Endothelial cell of umbilical vein (primary cell): ENCODE results near the gene B4GALT5.

ENCODE experiments used
- EZH2 ChIP-seq: IDR thresholded peaks from 2 replicates; pipeline ENCODE4 v1.6.1; 2012; ENCODE audit warnings: borderline replicate concordance, low read depth, mild to moderate bottlenecking, moderate library complexity, low read length, inconsistent platforms; ENCODE audit not compliant: severe bottlenecking
- JUN ChIP-seq: IDR thresholded peaks from 2 replicates; pipeline ENCODE4 v1.6.1; 2011; ENCODE audit warnings: borderline replicate concordance, low read depth; ENCODE audit not compliant: insufficient read length, insufficient read depth
- MYC ChIP-seq: IDR thresholded peaks from one replicate; pipeline ENCODE4 v1.6.1; 2011; ENCODE audit warnings: mild to moderate bottlenecking, low read depth, low read length
- POLR2A ChIP-seq: IDR thresholded peaks from 2 replicates; pipeline ENCODE4 v1.6.1; 2012; ENCODE audit warnings: low read depth, mild to moderate bottlenecking, control low read depth, low read length
- POLR2AphosphoS5 ChIP-seq: IDR thresholded peaks from 2 replicates; pipeline ENCODE4 v1.6.1; 2012; ENCODE audit warnings: low read depth, mild to moderate bottlenecking, control low read depth, low read length, moderate library complexity; ENCODE audit not compliant: insufficient read depth
- TF ChIP-seq, protein P1 (sequence below), 2 donors: IDR thresholded peaks; 1 replicate in 1 of 2; 2 replicates in 1 of 2; pipeline ENCODE4 v1.5.1; 2011; ENCODE audit warnings: low read length in 2 of 2, mild to moderate bottlenecking in 2 of 2, moderate library complexity in 2 of 2, control low read depth in 1 of 2, inconsistent platforms in 1 of 2, low read depth in 1 of 2; ENCODE audit not compliant: insufficient read depth in 1 of 2; ENCODE audit errors: extremely low read depth in 1 of 2

DNA sequence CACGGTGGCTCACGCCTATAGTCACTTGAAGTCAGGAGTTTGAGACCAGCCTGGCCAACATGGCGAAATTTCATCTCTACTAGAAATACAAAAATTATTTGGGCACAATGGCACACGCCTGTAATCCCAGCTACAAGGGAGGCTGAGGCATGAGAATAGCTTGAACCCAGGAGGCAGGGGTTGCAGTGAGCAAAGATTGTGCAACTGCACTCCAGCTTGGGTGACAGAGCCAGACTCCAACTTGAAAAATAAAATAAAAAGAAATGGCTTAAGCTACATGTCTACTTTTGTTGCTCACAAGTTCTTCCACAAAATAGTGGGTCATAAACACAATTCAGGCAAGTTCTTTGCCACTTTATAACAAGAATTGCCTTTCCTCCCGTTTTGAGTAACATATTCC, 27.1 kb upstream of the B4GALT5 start:
- TF ChIP-seq POLR2AphosphoS5 (no peak), POLR2A (no peak), MYC (no peak), EZH2 (no peak), JUN (no peak)
- TF ChIP-seq, protein P1, sequence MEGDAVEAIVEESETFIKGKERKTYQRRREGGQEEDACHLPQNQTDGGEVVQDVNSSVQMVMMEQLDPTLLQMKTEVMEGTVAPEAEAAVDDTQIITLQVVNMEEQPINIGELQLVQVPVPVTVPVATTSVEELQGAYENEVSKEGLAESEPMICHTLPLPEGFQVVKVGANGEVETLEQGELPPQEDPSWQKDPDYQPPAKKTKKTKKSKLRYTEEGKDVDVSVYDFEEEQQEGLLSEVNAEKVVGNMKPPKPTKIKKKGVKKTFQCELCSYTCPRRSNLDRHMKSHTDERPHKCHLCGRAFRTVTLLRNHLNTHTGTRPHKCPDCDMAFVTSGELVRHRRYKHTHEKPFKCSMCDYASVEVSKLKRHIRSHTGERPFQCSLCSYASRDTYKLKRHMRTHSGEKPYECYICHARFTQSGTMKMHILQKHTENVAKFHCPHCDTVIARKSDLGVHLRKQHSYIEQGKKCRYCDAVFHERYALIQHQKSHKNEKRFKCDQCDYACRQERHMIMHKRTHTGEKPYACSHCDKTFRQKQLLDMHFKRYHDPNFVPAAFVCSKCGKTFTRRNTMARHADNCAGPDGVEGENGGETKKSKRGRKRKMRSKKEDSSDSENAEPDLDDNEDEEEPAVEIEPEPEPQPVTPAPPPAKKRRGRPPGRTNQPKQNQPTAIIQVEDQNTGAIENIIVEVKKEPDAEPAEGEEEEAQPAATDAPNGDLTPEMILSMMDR (IDR thresholded peaks at IDR 0.05; ENCODE audit: extremely low read depth in 1 of 2, insufficient read depth in 1 of 2, low read depth in 1 of 2, low read length in 2 of 2) = no peak
